ENCODE measurements around the gene PTCH1. TPM values are rescaled to one million over a fixed set of nuclear protein-coding genes. Genes with fewer than 3 reads are reported as not detected.
A peak's percentile ranks its signal among the peaks of the same experiment; 100 is the strongest.

Gene PTCH1
- total RNA-seq, 1 donor from 2014 or later = 25.2 TPM

DNA sequence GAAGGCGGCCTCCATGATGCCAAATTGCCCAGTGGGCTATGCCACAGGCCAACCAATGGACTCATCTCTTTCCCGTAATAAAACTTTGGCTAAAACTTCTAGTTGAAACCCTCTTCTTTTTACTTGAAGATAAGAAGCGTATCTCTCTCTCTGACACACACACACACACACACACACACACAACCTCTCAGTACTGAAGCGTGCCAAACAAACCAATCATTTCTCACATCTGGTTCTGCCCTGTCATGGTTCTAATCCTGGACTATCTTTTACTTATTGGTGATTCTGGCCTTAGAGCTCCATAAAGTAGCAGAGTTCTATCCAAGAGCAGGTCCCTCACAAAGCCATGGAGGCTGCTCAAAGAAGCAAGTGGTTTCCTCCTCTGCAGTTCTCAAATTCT is 64.6 kb downstream of the PTCH1 start:
- intact Hi-C loops (cut with DNase I) = no loop called here
- no peak for DNase-seq (ENCODE audit: low spot score in 2 of 2)
- peaks cover 41 to 96% of the 10 kb centered on the region in 2 donors for H3K36me3 ChIP-seq
- H3K27me3 ChIP-seq = no peaks in the 10 kb centered on the region
- no peak overlapping the region for H3K27ac ChIP-seq
- TF ChIP-seq, protein P1, sequence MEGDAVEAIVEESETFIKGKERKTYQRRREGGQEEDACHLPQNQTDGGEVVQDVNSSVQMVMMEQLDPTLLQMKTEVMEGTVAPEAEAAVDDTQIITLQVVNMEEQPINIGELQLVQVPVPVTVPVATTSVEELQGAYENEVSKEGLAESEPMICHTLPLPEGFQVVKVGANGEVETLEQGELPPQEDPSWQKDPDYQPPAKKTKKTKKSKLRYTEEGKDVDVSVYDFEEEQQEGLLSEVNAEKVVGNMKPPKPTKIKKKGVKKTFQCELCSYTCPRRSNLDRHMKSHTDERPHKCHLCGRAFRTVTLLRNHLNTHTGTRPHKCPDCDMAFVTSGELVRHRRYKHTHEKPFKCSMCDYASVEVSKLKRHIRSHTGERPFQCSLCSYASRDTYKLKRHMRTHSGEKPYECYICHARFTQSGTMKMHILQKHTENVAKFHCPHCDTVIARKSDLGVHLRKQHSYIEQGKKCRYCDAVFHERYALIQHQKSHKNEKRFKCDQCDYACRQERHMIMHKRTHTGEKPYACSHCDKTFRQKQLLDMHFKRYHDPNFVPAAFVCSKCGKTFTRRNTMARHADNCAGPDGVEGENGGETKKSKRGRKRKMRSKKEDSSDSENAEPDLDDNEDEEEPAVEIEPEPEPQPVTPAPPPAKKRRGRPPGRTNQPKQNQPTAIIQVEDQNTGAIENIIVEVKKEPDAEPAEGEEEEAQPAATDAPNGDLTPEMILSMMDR (IDR thresholded peaks at IDR 0.05) = no peak
- H3K4me3 ChIP-seq = no peak overlapping the region
- no peaks in the 10 kb centered on the region for H3K9me3 ChIP-seq
- no peaks in the 10 kb centered on the region for H3K4me1 ChIP-seq

DNA sequence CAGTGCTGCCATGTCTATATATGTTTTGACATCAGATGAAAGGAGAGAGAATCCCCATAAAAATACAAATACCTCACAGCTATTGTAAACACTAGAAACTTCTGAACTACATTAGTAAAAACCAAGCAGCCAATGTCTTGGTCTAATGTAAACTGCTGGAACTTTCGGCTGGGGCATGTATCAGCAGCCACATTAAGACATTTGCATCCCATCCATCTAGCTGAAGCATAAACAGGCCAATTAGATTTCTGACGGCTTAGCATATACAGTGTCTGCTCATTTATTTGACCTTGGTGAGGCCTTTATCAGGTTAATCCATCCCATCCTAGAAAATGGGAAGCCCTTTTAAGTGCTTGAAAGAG is 65.7 kb downstream of the PTCH1 start:
- H3K27ac ChIP-seq = no peak overlapping the region
- TF ChIP-seq, protein P1 (IDR thresholded peaks at IDR 0.05) = no peak
- H3K27me3 ChIP-seq = no peaks in the 10 kb centered on the region
- H3K36me3 ChIP-seq = peaks cover 48 to 98% of the 10 kb centered on the region in 2 donors
- no peak overlapping the region for H3K4me3 ChIP-seq
- no peaks in the 10 kb centered on the region for H3K9me3 ChIP-seq
- DNase-seq (ENCODE audit: low spot score in 2 of 2) = peak in 1 of 2 donors; percentile 24
- intact Hi-C loops (cut with DNase I) = no loop called here
- no peaks in the 10 kb centered on the region for H3K4me1 ChIP-seq

DNA sequence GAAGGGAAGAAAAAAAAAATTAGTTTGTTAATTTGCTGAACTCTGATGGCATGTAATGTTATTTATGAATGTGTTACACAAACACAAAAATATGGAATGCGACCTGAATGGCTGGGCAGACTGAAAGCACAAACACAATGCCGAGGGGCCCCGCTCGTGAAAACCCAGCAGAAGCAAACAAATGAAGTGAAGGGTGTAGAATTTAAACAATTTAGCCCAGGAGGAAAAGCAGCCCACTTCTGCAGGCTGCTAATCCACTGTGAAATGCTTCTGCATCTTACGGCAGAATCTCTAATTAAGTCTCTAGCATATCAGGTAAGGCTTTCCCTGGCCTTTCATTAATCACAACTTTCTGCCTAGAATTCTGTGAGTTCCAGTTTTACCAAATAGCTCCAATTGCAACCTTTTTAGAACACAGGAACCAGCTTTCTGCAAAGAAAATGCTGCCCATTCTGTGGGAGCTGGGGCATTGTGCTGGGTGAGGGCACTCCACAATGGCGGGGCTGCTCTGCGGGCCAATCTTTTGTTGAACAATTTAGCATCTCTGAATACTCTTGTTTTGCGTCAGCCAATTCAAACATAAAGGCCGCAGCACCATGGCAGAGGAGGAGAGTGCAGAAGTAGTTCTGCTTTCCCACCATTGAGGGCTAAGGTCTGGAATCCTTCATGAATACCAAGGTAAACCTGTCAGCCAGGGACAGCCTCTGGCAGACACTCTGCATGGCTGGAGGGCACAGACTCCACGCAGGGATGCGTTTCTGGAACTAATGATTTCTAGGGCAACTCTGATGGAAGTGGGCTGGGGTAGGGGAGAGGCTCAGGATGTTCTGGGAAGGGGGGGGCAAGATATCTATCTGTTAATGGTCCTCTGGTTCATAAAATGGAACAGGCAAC is 66.4 kb downstream of the PTCH1 start:
- H3K4me3 ChIP-seq = no peak overlapping the region
- H3K9me3 ChIP-seq = no peaks in the 10 kb centered on the region
- DNase-seq (ENCODE audit: low spot score in 2 of 2) = peak in 1 of 2 donors; percentile 13
- H3K4me1 ChIP-seq = no peaks in the 10 kb centered on the region
- H3K27me3 ChIP-seq = no peaks in the 10 kb centered on the region
- intact Hi-C loops (cut with DNase I) = no loop called here
- H3K27ac ChIP-seq = no peak overlapping the region
- TF ChIP-seq, protein P1 (IDR thresholded peaks at IDR 0.05) = no peak
- H3K36me3 ChIP-seq = peaks cover 45 to 98% of the 10 kb centered on the region in 2 donors

DNA sequence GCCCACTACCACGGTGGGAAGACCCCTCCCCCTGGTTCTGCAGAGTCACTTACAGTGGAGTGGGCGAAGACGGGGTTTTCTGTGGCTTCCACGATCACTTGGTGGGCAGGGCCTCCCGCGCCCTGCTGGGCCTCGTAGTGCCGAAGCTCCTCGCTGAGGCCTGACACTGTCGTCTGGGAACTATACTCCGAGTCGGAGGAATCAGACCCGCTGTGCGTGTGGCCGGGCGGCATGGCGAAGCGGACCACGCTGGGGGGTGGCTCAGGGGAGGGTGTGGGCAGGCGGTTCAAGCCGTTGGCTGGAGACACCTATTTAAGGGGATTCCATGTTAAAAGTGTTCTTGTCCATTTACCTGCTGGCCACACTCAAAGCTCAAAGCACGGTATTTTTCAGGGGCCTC is 67.8 kb downstream of the PTCH1 start:
- DNase-seq (ENCODE audit: low spot score in 2 of 2) = peak in 1 of 2 donors; percentile 46
- Histone ChIP-seq H3K36me3 (peaks cover 57 to 92% of the 10 kb centered on the region in 2 donors), H3K27ac (no peak overlapping the region), H3K27me3 (no peaks in the 10 kb centered on the region), H3K4me3 (no peak overlapping the region), H3K4me1 (no peaks in the 10 kb centered on the region), H3K9me3 (no peaks in the 10 kb centered on the region)
- TF ChIP-seq, protein P1 (IDR thresholded peaks at IDR 0.05) = no peak
- intact Hi-C loops (cut with DNase I) = no loop called here

DNA sequence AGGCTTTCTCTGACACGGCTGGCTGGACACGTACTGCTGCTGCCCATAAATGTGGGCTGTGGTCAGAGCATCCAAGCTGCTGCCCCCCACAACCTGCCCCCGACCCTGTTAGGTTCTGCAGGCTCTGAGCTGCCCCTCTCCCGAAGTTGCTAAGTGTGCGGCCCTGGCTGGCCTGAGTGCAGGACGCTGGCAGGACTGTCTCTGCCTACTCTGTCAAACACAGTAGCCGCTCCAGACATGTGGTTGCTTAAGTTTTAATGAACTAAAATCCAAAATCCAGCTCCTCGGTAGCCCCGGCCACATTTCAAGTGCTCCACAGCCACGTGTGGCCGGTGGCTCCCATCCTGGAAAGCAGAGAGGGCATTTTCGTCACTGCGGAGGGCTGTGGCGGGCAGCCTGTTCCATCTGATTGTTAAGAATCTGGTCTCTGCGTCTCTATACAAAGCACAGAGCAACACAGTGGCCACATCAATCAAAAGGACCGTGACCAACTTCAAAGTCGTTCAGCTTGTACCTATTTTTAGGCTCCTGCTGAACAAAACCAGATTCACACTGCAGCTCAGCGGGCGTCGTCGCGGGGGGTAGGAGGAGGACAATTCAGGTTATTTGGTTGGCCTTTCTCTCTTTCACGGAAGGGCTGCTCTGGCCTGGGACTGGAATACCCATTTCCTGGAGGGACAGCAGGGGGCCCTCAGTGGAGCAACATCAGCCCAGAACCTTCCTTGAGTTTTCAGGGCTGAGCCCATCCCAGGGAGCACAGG is 68.9 kb downstream of the PTCH1 start:
- Histone ChIP-seq H3K27me3 (no peaks in the 10 kb centered on the region), H3K27ac (no peak overlapping the region), H3K9me3 (no peaks in the 10 kb centered on the region), H3K4me1 (no peaks in the 10 kb centered on the region), H3K36me3 (peaks cover 51 to 80% of the 10 kb centered on the region in 2 donors), H3K4me3 (no peak overlapping the region)
- TF ChIP-seq, protein P1 (IDR thresholded peaks at IDR 0.05) = no peak
- no peak for DNase-seq (ENCODE audit: low spot score in 2 of 2)
- intact Hi-C loops (cut with DNase I) = no loop called here

Data from ascending aorta (tissue), 2 donors.